B cell (primary cell): ENCODE results near the gene WDR33. TPM values are rescaled to one million over a fixed set of nuclear protein-coding genes. Genes with fewer than 3 reads are reported as not detected.

Experiments used
- ATAC-seq: fragments of 200-7000 bp; cut with Tn5 transposase; one replicate; pipeline ENCODE4 v1.10.0; 2021; ENCODE audit warnings: low read depth, mild to moderate bottlenecking, moderate number of reproducible peaks, moderate library complexity
- CTCF ChIA-PET: fragments of 350-600 bp; sonication (Branson Sonifier 250); formaldehyde crosslinking; loops from one replicate; lab custom pipeline; 2021; ENCODE audit warnings: antibody characterized with exemption, inconsistent platforms; lab: Charles Lee
- POLR2A ChIA-PET: fragments of 350-600 bp; sonication (Branson Sonifier 250); formaldehyde crosslinking; loops from one replicate; lab custom pipeline; 2021; ENCODE audit warnings: antibody characterized with exemption; lab: Charles Lee
- DNase-seq: peaks from one replicate; pipeline ENCODE4 v3.0.0; 2013
- H2AFZ ChIP-seq: 2 replicates; pipeline ENCODE4 v1.6.1; 2012; ENCODE audit warnings: mild to moderate bottlenecking, low read depth, low read length; ENCODE audit not compliant: insufficient read depth, poor library complexity, severe bottlenecking
- H3K27ac ChIP-seq, 2 donors: 1 replicate in 1 of 2; 2 replicates in 1 of 2; pipeline ENCODE4 v1.5.1; 2012 to 2013; ENCODE audit warnings: low read length in 2 of 2, mild to moderate bottlenecking in 2 of 2, moderate library complexity in 1 of 2
- H3K27me3 ChIP-seq, 4 experiments: fragments of 200-600 bp in 1 of 4; sonication (generic) in 1 of 4; replicated peaks in 1 of 4; 1 replicate in 2 of 4; 2 replicates in 2 of 4; pipeline versions ENCODE4 v1.6.1 to v1.7.0; 2013 to 2016; ENCODE audit warnings: low read length in 3 of 4, mild to moderate bottlenecking in 2 of 4, mixed read lengths in 1 of 4, moderate library complexity in 1 of 4; ENCODE audit not compliant: insufficient read depth in 4 of 4, control insufficient read depth in 3 of 4; ENCODE audit errors: control extremely low read depth in 1 of 4
- H3K36me3 ChIP-seq, 2 experiments: replicated peaks in 1 of 2; 1 replicate in 1 of 2; 2 replicates in 1 of 2; pipeline versions ENCODE4 v1.6.1 to v1.7.1; 2013; ENCODE audit warnings: low read length in 1 of 2; ENCODE audit not compliant: insufficient read depth in 2 of 2, control insufficient read depth in 1 of 2; ENCODE audit errors: control extremely low read depth in 1 of 2, extremely low read depth in 1 of 2
- H3K4me1 ChIP-seq, 2 donors: fragments of 200-600 bp in 1 of 2; sonication (generic) in 1 of 2; 1 replicate in 1 of 2; 2 replicates in 1 of 2; pipeline versions ENCODE4 v1.5.1 to v1.6.1; 2013 to 2017; ENCODE audit warnings: low read length in 2 of 2; ENCODE audit not compliant: control insufficient read depth in 2 of 2, insufficient read depth in 2 of 2
- H3K4me2 ChIP-seq: replicated peaks from 2 replicates; pipeline ENCODE3; 2012; ENCODE audit warnings: mild to moderate bottlenecking, low read depth, low read length; ENCODE audit not compliant: poor library complexity, severe bottlenecking
- H3K4me3 ChIP-seq, 5 experiments: fragments of 200-600 bp in 1 of 5; sonication (generic) in 1 of 5; 1 replicate in 3 of 5; 2 replicates in 2 of 5; pipeline versions ENCODE4 v1.5.1 to v1.7.0; 2011 to 2016; ENCODE audit warnings: low read length in 4 of 5, mild to moderate bottlenecking in 4 of 5, low read depth in 2 of 5, control low read depth in 1 of 5, moderate library complexity in 1 of 5; ENCODE audit not compliant: insufficient read depth in 1 of 5; ENCODE audit errors: control extremely low read depth in 1 of 5, extremely low read depth in 1 of 5
- H3K79me2 ChIP-seq: fragments of 200-600 bp; sonication (generic); one replicate; pipeline ENCODE4 v1.6.0; 2016; ENCODE audit warnings: low read length; ENCODE audit not compliant: control insufficient read depth, insufficient read depth
- H3K9ac ChIP-seq: fragments of 200-600 bp; sonication (generic); 2 replicates; pipeline ENCODE4 v1.6.1; 2017; ENCODE audit warnings: mild to moderate bottlenecking, low read length, moderate library complexity
- H3K9me3 ChIP-seq, 3 donors: one replicate each; pipeline versions ENCODE4 v1.6.1 to v1.7.1; 2013; ENCODE audit warnings: low read length in 2 of 3; ENCODE audit not compliant: control insufficient read depth in 2 of 3, insufficient read depth in 1 of 3; ENCODE audit errors: control extremely low read depth in 1 of 3
- H4K20me1 ChIP-seq: 2 replicates; pipeline ENCODE4 v1.6.0; 2012; ENCODE audit warnings: mild to moderate bottlenecking, low read length; ENCODE audit not compliant: insufficient read depth, control insufficient read depth, poor library complexity, severe bottlenecking
- H3K27ac Mint-ChIP-seq: one replicate; pipeline ENCODE4 v1.8.0; 2021; ENCODE audit warnings: mixed read lengths
- H3K27me3 Mint-ChIP-seq: one replicate; pipeline ENCODE4 v1.8.0; 2021; ENCODE audit warnings: mixed read lengths
- H3K4me1 Mint-ChIP-seq: one replicate; pipeline ENCODE4 v1.8.0; 2021; ENCODE audit warnings: mixed read lengths
- H3K4me3 Mint-ChIP-seq: one replicate; pipeline ENCODE4 v1.8.0; 2021; ENCODE audit warnings: mixed read lengths
- H3K9me3 Mint-ChIP-seq: one replicate; pipeline ENCODE4 v1.8.0; 2022; ENCODE audit warnings: mixed read lengths; ENCODE audit not compliant: insufficient read depth
- EZH2 ChIP-seq: IDR thresholded peaks from 2 replicates; pipeline ENCODE4 v1.6.1; 2012; ENCODE audit warnings: borderline replicate concordance, low read depth, mild to moderate bottlenecking, moderate library complexity, low read length; ENCODE audit not compliant: insufficient read depth, poor library complexity, severe bottlenecking
- WGBS: methylation state at CpG from one replicate; pipeline ENCODE4 v1.1.5; 2013; ENCODE audit warnings: missing lambda C conversion rate; ENCODE audit not compliant: insufficient coverage; 5-methylcytosine and 5-hydroxymethylcytosine counted together
- intact Hi-C: fragments of 100-400 bp; cut with micrococcal nuclease; formaldehyde crosslinking; loops from one replicate; pipeline ENCODE4 v1.10.0; 2022
- polyA plus RNA-seq: library from polyadenylated mRNA; depleted of rRNA; stranded (reverse); fragments of >200 nt; gene quantifications from 2 replicates; pipeline ENCODE4 v1.2.3, GENCODE V29; 2012
- total RNA-seq, 2 donors: library from RNA; stranded (reverse); fragments of 120-200 nt in 1 of 2; gene quantifications; 1 replicate in 1 of 2; 2 replicates in 1 of 2; pipeline versions ENCODE4 v1.2.3 to v1.2.4, GENCODE V29; 2013 to 2022
- TF ChIP-seq, protein P1 (sequence below): fragments of 200-600 bp; IDR thresholded peaks from one replicate; pipeline ENCODE4 v1.8.0; 2022; ENCODE audit warnings: antibody characterized with exemption, mild to moderate bottlenecking

Gene WDR33
- total and polyA plus RNA-seq, 2 donors (not counting 1 experiment from before 2014, with no cell fraction given) = 17.2 to 101 TPM

DNA sequence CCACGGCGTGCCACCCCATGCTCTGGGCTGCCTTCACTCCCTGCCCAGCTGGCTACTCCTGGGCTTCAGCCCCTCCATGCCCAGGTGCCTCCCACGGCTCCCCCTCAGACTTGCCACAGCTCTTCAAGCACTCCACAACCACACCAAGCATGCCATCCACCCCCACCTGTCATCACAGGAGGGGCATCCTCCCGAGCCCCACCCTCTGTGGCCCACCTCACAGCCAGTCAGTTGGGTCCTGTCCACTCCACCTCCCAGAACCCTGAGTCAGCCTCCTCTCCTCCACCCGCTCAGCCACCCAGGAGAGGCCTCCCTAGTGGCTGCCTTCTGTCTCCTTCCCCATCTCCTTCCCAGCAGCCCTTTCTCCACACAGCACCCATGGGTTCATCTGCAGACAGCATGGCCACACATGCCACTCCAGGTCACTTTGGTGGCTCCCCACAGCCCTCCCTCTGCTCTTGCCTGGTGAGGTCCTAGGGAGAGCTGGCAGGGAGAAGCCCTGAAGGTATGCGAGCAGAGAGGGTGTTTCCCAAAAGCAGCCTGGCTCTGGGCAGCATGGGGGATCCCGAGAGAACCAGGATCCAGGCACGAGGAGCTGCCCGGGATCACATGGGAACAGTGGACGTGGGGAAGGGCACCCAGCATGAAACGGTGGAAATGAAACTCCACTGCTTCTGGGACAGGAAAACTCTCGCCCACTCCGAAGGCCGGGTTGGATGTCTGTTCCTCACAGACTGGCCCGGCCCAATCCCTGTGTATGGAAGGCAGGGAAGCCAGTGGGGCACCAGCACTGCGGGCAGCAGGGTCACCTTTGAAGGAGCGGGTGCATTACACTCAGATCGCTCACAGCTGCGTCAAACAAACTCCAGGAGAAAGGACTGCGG, 138.4 kb downstream of the WDR33 start:
- H3K27me3 ChIP-seq = peaks cover 0 to 36% (median 23%) of the 10 kb centered on the region in 4 experiments
- peaks cover 0 to 3% (median 0%) of the 10 kb centered on the region in 3 donors for H3K9me3 ChIP-seq
- peaks cover 12 to 14% of the 10 kb centered on the region in 2 donors for H3K4me1 ChIP-seq
- H3K36me3 ChIP-seq = no peaks in the 10 kb centered on the region
- no peak overlapping the region for H3K27ac ChIP-seq
- ATAC-seq (no peak), DNase-seq (no peak)
- Mint-ChIP-seq H3K9me3 (no peaks in the 10 kb centered on the region), H3K27me3 (peaks cover 39% of the 10 kb centered on the region), H3K4me1 (peaks cover 11% of the 10 kb centered on the region), H3K4me3 (no peak overlapping the region), H3K27ac (no peak overlapping the region)
- ChIA-PET POLR2A (no interaction called here), CTCF (interaction anchor here (1.0 kb wide), 1 partner anchor 81 kb away, joined by 8 read pairs; no protein-coding TSS in a partner anchor)
- H3K4me3 ChIP-seq = no peak overlapping the region
- no peak overlapping the region for H3K4me2 ChIP-seq
- no peaks in the 10 kb centered on the region for H4K20me1 ChIP-seq
- no peaks in the 10 kb centered on the region for H3K79me2 ChIP-seq
- TF ChIP-seq, protein P1, sequence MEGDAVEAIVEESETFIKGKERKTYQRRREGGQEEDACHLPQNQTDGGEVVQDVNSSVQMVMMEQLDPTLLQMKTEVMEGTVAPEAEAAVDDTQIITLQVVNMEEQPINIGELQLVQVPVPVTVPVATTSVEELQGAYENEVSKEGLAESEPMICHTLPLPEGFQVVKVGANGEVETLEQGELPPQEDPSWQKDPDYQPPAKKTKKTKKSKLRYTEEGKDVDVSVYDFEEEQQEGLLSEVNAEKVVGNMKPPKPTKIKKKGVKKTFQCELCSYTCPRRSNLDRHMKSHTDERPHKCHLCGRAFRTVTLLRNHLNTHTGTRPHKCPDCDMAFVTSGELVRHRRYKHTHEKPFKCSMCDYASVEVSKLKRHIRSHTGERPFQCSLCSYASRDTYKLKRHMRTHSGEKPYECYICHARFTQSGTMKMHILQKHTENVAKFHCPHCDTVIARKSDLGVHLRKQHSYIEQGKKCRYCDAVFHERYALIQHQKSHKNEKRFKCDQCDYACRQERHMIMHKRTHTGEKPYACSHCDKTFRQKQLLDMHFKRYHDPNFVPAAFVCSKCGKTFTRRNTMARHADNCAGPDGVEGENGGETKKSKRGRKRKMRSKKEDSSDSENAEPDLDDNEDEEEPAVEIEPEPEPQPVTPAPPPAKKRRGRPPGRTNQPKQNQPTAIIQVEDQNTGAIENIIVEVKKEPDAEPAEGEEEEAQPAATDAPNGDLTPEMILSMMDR = no peak
- TF ChIP-seq EZH2 = no peak
- intact Hi-C loops = no loop called here
- no peak overlapping the region for H2AFZ ChIP-seq
- WGBS = 84% methylated on average over 19 of the region's 20 CpGs
- H3K9ac ChIP-seq = no peak overlapping the region
